ENCODE measurements around the gene CORIN.

CORIN gene

GRCh38 chr4:47719576-47719975, 118.3 kb downstream of the CORIN start:
- Histone ChIP-seq H3K4me2 (ENCODE audit: low read depth, low read length, poor library complexity, severe bottlenecking) (no peak overlapping the region), H2AFZ (ENCODE audit: low read depth, low read length, severe bottlenecking) (no peak overlapping the region), H3K27ac (ENCODE audit: low read depth, low read length) (no peak overlapping the region), H3K79me2 (ENCODE audit: insufficient read depth, low read length) (no peaks in the 10 kb centered on the region), H3K27me3 (ENCODE audit: low read length) (no peaks in the 10 kb centered on the region), H4K20me1 (ENCODE audit: low read depth, low read length) (no peaks in the 10 kb centered on the region), H3F3A (ENCODE audit: insufficient read depth) (no peaks in the 10 kb centered on the region), H3K9me2 (replicated peaks; ENCODE audit: insufficient read depth, low read length) (no peaks in the 10 kb centered on the region), H3K9me3 (ENCODE audit: insufficient read depth, low read length) (no peaks in the 10 kb centered on the region), H3K9ac (ENCODE audit: low read length) (no peak overlapping the region), H3K4me3 (ENCODE audit: insufficient read depth, low read length, poor library complexity, severe bottlenecking) (no peak overlapping the region), H3K36me3 (ENCODE audit: low read length) (no peaks in the 10 kb centered on the region)
- TF ChIP-seq EZH2phosphoT487 (conservative IDR thresholded peaks at IDR 0.05; ENCODE audit: low read length) (no peak), CTCF (IDR thresholded peaks at IDR 0.05; ENCODE audit: insufficient read depth, low read length, poor library complexity, severe bottlenecking) (no peak)

- no peak overlapping the region for H3K27ac ChIP-seq (ENCODE audit: low read depth, low read length)
- H4K20me1 ChIP-seq (ENCODE audit: low read depth, low read length): no peaks in the 10 kb centered on the region
- H3K79me2 ChIP-seq (ENCODE audit: insufficient read depth, low read length): no peaks in the 10 kb centered on the region
- H3K9me3 ChIP-seq (ENCODE audit: insufficient read depth, low read length): no peaks in the 10 kb centered on the region
- H3F3A ChIP-seq (ENCODE audit: insufficient read depth): no peaks in the 10 kb centered on the region
- no peaks in the 10 kb centered on the region for H3K27me3 ChIP-seq (ENCODE audit: low read length)
- no peak overlapping the region for H3K9ac ChIP-seq (ENCODE audit: low read length)
- no peaks in the 10 kb centered on the region for H3K9me2 ChIP-seq (replicated peaks; ENCODE audit: insufficient read depth, low read length)
- H3K4me2 ChIP-seq (ENCODE audit: low read depth, low read length, poor library complexity, severe bottlenecking): no peak overlapping the region
- H3K4me3 ChIP-seq (ENCODE audit: insufficient read depth, low read length, poor library complexity, severe bottlenecking): no peak overlapping the region
- no peaks in the 10 kb centered on the region for H3K36me3 ChIP-seq (ENCODE audit: low read length)
- TF ChIP-seq EZH2phosphoT487 (conservative IDR thresholded peaks at IDR 0.05; ENCODE audit: low read length) (no peak), CTCF (IDR thresholded peaks at IDR 0.05; ENCODE audit: insufficient read depth, low read length, poor library complexity, severe bottlenecking) (no peak)
- no peak overlapping the region for H2AFZ ChIP-seq (ENCODE audit: low read depth, low read length, severe bottlenecking)
These were observed 119.2 kb downstream of the CORIN start for GRCh38 chr4:47718696-47719095.

DNA sequence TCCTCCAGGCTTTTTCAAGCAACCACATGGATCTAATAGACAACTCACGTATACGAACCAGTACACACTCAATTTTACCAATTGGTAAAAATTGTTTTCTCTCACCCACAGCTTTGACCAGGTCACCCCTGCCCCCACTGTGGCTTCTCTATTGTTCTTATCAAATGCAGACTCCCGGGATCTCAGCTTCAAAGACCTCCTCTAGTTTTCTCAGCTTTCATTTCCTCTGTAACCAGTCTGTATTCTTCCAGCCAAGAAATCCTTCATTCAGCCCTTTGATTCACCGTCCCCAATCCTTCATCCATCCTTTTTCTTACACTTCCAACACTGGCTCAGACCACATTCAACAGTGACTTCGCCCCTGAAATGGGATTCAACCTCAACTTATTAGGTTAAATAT, 120.7 kb downstream of the CORIN start:
- H3K9me3 ChIP-seq (ENCODE audit: insufficient read depth, low read length): no peaks in the 10 kb centered on the region
- no peaks in the 10 kb centered on the region for H3F3A ChIP-seq (ENCODE audit: insufficient read depth)
- no peak overlapping the region for H3K4me2 ChIP-seq (ENCODE audit: low read depth, low read length, poor library complexity, severe bottlenecking)
- H4K20me1 ChIP-seq (ENCODE audit: low read depth, low read length): no peaks in the 10 kb centered on the region
- H3K36me3 ChIP-seq (ENCODE audit: low read length): no peaks in the 10 kb centered on the region
- H3K4me3 ChIP-seq (ENCODE audit: insufficient read depth, low read length, poor library complexity, severe bottlenecking): no peak overlapping the region
- TF ChIP-seq EZH2phosphoT487 (conservative IDR thresholded peaks at IDR 0.05; ENCODE audit: low read length) (no peak), CTCF (IDR thresholded peaks at IDR 0.05; ENCODE audit: insufficient read depth, low read length, poor library complexity, severe bottlenecking) (no peak)
- H3K79me2 ChIP-seq (ENCODE audit: insufficient read depth, low read length): no peaks in the 10 kb centered on the region
- no peak overlapping the region for H3K9ac ChIP-seq (ENCODE audit: low read length)
- H3K9me2 ChIP-seq (replicated peaks; ENCODE audit: insufficient read depth, low read length): no peaks in the 10 kb centered on the region
- H3K27ac ChIP-seq (ENCODE audit: low read depth, low read length): no peak overlapping the region
- H3K27me3 ChIP-seq (ENCODE audit: low read length): no peaks in the 10 kb centered on the region
- H2AFZ ChIP-seq (ENCODE audit: low read depth, low read length, severe bottlenecking): no peak overlapping the region
